Keratinocyte (primary cell): ENCODE results near the gene SCAND1. TPM values are rescaled to one million over a fixed set of nuclear protein-coding genes. Genes with fewer than 3 reads are reported as not detected.

Source experiments
- DNase-seq: peaks from one replicate; pipeline ENCODE4 v3.0.0-alpha.2; 2011; ENCODE audit warnings: low read depth, missing footprints, low spot score
- FAIRE-seq: peaks from 2 replicates; lab custom pipeline; 2011; peaks lifted over from hg19 to GRCh38; lab: Jason Lieb, UNC
- H2AFZ ChIP-seq: 2 replicates; pipeline ENCODE4 v1.6.0; 2012; ENCODE audit warnings: low read length, control low read depth, inconsistent platforms; ENCODE audit not compliant: control insufficient read depth
- H3K27ac ChIP-seq: 2 replicates; pipeline ENCODE4 v1.5.1; 2011; ENCODE audit warnings: low read length; ENCODE audit not compliant: control insufficient read depth, insufficient read depth
- H3K27me3 ChIP-seq: 3 replicates; pipeline ENCODE4 v1.6.0; 2011; ENCODE audit warnings: low read length; ENCODE audit not compliant: control insufficient read depth, insufficient read depth; ENCODE audit errors: extremely low read depth
- H3K36me3 ChIP-seq, 2 experiments: 2 replicates in 1 of 2; 3 replicates in 1 of 2; pipeline ENCODE4 v1.5.1; 2011; ENCODE audit warnings: low read length in 2 of 2, mild to moderate bottlenecking in 1 of 2; ENCODE audit not compliant: control insufficient read depth in 2 of 2, insufficient read depth in 2 of 2; ENCODE audit errors: extremely low read depth in 1 of 2
- H3K4me1 ChIP-seq: 3 replicates; pipeline ENCODE4 v1.5.1; 2011; ENCODE audit warnings: low read length; ENCODE audit not compliant: control insufficient read depth, insufficient read depth; ENCODE audit errors: extremely low read depth
- H3K4me2 ChIP-seq: 3 replicates; pipeline ENCODE4 v1.6.0; 2011; ENCODE audit warnings: low read depth, low read length; ENCODE audit not compliant: control insufficient read depth, insufficient read depth; ENCODE audit errors: extremely low read depth
- H3K4me3 ChIP-seq, 3 experiments: fragments of 200-600 bp in 1 of 3; sonication (generic) in 1 of 3; 2 replicates in 2 of 3; 3 replicates in 1 of 3; pipeline ENCODE4 v1.5.1; 2011 to 2016; ENCODE audit warnings: low read length in 3 of 3, mild to moderate bottlenecking in 3 of 3, control low read depth in 2 of 3, inconsistent platforms in 1 of 3, low read depth in 1 of 3, mixed read lengths in 1 of 3, mixed run types in 1 of 3, moderate library complexity in 1 of 3; ENCODE audit not compliant: control insufficient read depth in 2 of 3, insufficient read depth in 2 of 3; ENCODE audit errors: extremely low read depth in 1 of 3
- H3K79me2 ChIP-seq: 2 replicates; pipeline ENCODE4 v1.6.0; 2012; ENCODE audit warnings: low read length; ENCODE audit not compliant: control insufficient read depth, insufficient read depth
- H3K9ac ChIP-seq: 3 replicates; pipeline ENCODE4 v1.6.0; 2011; ENCODE audit warnings: low read length; ENCODE audit not compliant: control insufficient read depth, insufficient read depth; ENCODE audit errors: extremely low read depth
- H3K9me1 ChIP-seq: 3 replicates; pipeline ENCODE4 v1.6.0; 2011; ENCODE audit warnings: low read length; ENCODE audit not compliant: control insufficient read depth, insufficient read depth; ENCODE audit errors: extremely low read depth
- H3K9me3 ChIP-seq: 2 replicates; pipeline ENCODE4 v1.5.1; 2012; ENCODE audit warnings: low read depth, low read length; ENCODE audit not compliant: control insufficient read depth
- H4K20me1 ChIP-seq: 3 replicates; pipeline ENCODE4 v1.6.0; 2011; ENCODE audit warnings: low read length; ENCODE audit not compliant: control insufficient read depth, insufficient read depth; ENCODE audit errors: extremely low read depth
- EZH2 ChIP-seq: IDR thresholded peaks from one replicate; pipeline ENCODE4 v1.6.1; 2012; ENCODE audit warnings: inconsistent platforms, mild to moderate bottlenecking, low read length, moderate library complexity
- dilution Hi-C: fragments of 300-500 bp; cut with MboI; formaldehyde crosslinking; loops from one replicate; pipeline ENCODE4 v1.7.0; 2020; ENCODE audit warnings: low sequenced_read_pairs; ENCODE audit not compliant: extremely low pct_ligation_motif_present
- polyA plus RNA-seq, 5 experiments: library from polyadenylated mRNA; depleted of rRNA in 3 of 5; stranded (reverse) in 3 of 5; stranded (forward) in 1 of 5; unstranded in 1 of 5; fragments of >200 nt; gene quantifications; 1 replicate in 1 of 5; 2 replicates in 3 of 5; 3 replicates in 1 of 5; pipeline versions ENCODE4 v1.2.1 to v1.2.3, GENCODE V29; 2011 to 2012; ENCODE audit warnings: missing spikeins in 2 of 5, low read depth in 1 of 5, low replicate concordance in 1 of 5
- TF ChIP-seq, protein P1 (sequence below), 3 experiments: IDR thresholded peaks in 1 of 3; conservative IDR thresholded peaks in 1 of 3; optimal IDR thresholded peaks in 1 of 3; 2 replicates in 2 of 3; 3 replicates in 1 of 3; pipeline versions ENCODE3 to v1.5.1; 2011; ENCODE audit warnings: low read length in 3 of 3, mild to moderate bottlenecking in 3 of 3, moderate library complexity in 2 of 3, control low read depth in 1 of 3, inconsistent platforms in 1 of 3; ENCODE audit not compliant: insufficient read depth in 2 of 3; ENCODE audit errors: extremely low read depth in 1 of 3

Gene SCAND1
- polyA plus RNA-seq, 1 donor (not counting 4 experiments of a cell fraction or from before 2014, with no cell fraction given) = 5.8 TPM

DNA sequence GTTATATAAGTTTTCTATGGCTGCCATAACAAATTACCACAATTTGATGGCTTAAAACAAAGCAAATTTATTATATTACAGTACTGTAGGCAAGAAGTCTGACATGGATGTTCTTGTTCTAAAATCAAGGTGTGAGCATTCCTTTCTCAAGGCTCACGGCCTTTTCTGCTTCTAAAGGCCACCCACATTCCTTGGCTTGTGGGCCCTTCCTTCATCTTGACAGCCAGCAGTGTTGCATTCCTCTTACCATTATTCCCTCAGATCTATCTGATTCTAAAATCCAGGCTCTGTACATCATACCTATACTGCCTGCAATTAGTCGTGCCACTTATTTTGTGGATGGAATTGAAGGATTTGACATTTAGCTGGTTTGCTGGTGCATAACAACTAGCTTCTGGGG, 17.7 kb upstream of the SCAND1 start:
- no peak overlapping the region for H3K4me2 ChIP-seq
- H3K9me3 ChIP-seq = peaks cover 2% of the 10 kb centered on the region
- H3K4me3 ChIP-seq = no peak overlapping the region
- H3K27ac ChIP-seq = no peak overlapping the region
- no peak for DNase-seq
- FAIRE-seq = no peak
- H2AFZ ChIP-seq = no peak overlapping the region
- no peaks in the 10 kb centered on the region for H3K36me3 ChIP-seq
- dilution Hi-C loops = no loop called here
- no peaks in the 10 kb centered on the region for H3K9me1 ChIP-seq
- H3K9ac ChIP-seq = no peak overlapping the region
- TF ChIP-seq EZH2 = no peak
- TF ChIP-seq, protein P1, sequence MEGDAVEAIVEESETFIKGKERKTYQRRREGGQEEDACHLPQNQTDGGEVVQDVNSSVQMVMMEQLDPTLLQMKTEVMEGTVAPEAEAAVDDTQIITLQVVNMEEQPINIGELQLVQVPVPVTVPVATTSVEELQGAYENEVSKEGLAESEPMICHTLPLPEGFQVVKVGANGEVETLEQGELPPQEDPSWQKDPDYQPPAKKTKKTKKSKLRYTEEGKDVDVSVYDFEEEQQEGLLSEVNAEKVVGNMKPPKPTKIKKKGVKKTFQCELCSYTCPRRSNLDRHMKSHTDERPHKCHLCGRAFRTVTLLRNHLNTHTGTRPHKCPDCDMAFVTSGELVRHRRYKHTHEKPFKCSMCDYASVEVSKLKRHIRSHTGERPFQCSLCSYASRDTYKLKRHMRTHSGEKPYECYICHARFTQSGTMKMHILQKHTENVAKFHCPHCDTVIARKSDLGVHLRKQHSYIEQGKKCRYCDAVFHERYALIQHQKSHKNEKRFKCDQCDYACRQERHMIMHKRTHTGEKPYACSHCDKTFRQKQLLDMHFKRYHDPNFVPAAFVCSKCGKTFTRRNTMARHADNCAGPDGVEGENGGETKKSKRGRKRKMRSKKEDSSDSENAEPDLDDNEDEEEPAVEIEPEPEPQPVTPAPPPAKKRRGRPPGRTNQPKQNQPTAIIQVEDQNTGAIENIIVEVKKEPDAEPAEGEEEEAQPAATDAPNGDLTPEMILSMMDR (optimal IDR thresholded peaks at IDR 0.05 in 1 of 3, IDR thresholded peaks at IDR 0.05 in 1 of 3, conservative IDR thresholded peaks at IDR 0.05 in 1 of 3; ENCODE audit: extremely low read depth in 1 of 3, insufficient read depth in 2 of 3, low read length in 3 of 3) = no peak
- H3K79me2 ChIP-seq = no peaks in the 10 kb centered on the region
- no peaks in the 10 kb centered on the region for H3K27me3 ChIP-seq
- H4K20me1 ChIP-seq = no peaks in the 10 kb centered on the region
- H3K4me1 ChIP-seq = peaks cover 6% of the 10 kb centered on the region

DNA sequence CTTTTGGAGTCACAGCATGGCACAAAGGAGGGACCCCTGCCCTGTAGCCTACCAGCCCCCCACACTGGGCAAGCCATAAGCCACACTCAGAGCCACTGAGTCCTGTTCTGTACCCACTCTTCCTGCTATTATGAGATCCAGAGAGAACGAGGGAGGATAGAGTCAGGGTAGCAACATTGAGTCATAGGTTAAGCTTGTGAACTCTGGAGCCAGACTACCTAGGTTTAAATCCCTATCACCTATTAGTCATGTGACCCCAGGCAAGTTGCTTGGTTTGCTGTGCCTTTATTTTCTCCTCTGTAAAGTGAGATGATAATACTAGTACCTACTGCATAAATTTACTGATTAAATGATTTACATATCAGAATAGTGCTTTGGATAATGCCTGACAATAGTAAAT, 14.6 kb upstream of the SCAND1 start:
- no peak overlapping the region for H3K4me3 ChIP-seq
- DNase-seq (no peak), FAIRE-seq (no peak)
- no peaks in the 10 kb centered on the region for H3K27me3 ChIP-seq
- TF ChIP-seq EZH2 = no peak
- H3K27ac ChIP-seq = no peak overlapping the region
- peaks cover 6% of the 10 kb centered on the region for H3K4me1 ChIP-seq
- H3K4me2 ChIP-seq = no peak overlapping the region
- no peak overlapping the region for H3K9ac ChIP-seq
- no peak overlapping the region for H2AFZ ChIP-seq
- no peaks in the 10 kb centered on the region for H3K79me2 ChIP-seq
- no peaks in the 10 kb centered on the region for H3K36me3 ChIP-seq
- dilution Hi-C loops = no loop called here
- no peaks in the 10 kb centered on the region for H3K9me1 ChIP-seq
- peaks cover 2% of the 10 kb centered on the region for H3K9me3 ChIP-seq
- no peaks in the 10 kb centered on the region for H4K20me1 ChIP-seq

DNA sequence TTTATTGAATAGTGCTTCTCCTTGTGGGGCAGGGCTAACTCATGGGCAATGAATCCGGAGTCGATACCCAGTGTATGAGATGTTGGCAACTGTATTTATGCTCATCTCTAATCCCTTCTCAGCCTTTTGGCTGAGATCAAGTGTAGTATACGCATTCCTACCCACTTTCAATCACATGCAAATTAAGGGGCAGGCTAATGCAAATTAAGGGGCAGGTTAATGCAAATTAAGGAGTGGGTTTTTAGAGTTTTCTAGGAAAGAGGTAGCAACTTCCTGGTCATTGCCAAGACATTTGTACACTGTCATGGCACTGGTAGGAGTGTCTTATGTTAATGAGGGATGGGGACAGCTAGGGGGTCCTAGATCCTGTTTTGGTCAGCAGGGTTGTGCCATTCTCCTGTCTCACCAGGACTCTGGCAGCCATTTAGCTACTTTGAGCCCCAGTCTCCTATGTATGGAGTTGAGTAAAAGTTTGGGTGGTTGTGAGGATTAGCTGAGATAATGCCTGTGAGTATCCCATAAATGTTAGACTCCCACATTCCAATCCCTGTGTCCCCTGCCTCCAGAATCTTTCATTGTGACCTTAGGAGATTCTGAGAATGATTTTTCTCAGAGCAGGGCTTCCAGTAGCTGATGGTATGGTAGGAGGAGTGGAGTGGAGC, 13.8 kb upstream of the SCAND1 start, which contains the start of gene CNBD2:
CNBD2 (plus strand) TSS at position 612 of the 662 bp plus-strand sequence. CDS start 173 bp downstream, outside the sequence.
- TF ChIP-seq, protein P1 (optimal IDR thresholded peaks at IDR 0.05 in 1 of 3, IDR thresholded peaks at IDR 0.05 in 1 of 3, conservative IDR thresholded peaks at IDR 0.05 in 1 of 3; ENCODE audit: extremely low read depth in 1 of 3, insufficient read depth in 2 of 3, low read length in 3 of 3) = no peak
- TF ChIP-seq EZH2 = no peak
- H2AFZ ChIP-seq = no peak within 1 kb of the TSS
- H3K9ac ChIP-seq = no peak within 1 kb of the TSS
- no peaks in the 10 kb centered on the region for H3K79me2 ChIP-seq
- DNase-seq (no peak), FAIRE-seq (no peak)
- no peaks in the 10 kb centered on the region for H3K27me3 ChIP-seq
- peaks cover 2% of the 10 kb centered on the region for H3K9me3 ChIP-seq
- dilution Hi-C loops = no loop called here
- H3K27ac ChIP-seq = no peak within 1 kb of the TSS
- H3K36me3 ChIP-seq = no peaks in the 10 kb centered on the region
- no peak within 1 kb of the TSS for H3K4me2 ChIP-seq
- H3K4me3 ChIP-seq = no peak within 1 kb of the TSS
- H3K4me1 ChIP-seq = peaks cover 6% of the 10 kb centered on the region
- no peaks in the 10 kb centered on the region for H4K20me1 ChIP-seq
- no peaks in the 10 kb centered on the region for H3K9me1 ChIP-seq
